HG03520 (cell line): ENCODE measurements around the gene PARVB.

Source experiments
- ATAC-seq: cut with Tn5 transposase; IDR thresholded peaks from one replicate; pipeline ENCODE4 v1.9.1; 2021; ENCODE audit warnings: mild to moderate bottlenecking, moderate library complexity; ENCODE audit not compliant: unreplicated experiment

PARVB gene

GRCh38 chr22:44154436-44154942 lies 130.4 kb downstream of the PARVB start:
- no peak for ATAC-seq

GRCh38 chr22:44155115-44155514 lies 131.0 kb downstream of the PARVB start:
- ATAC-seq: no peak

GRCh38 chr22:44157916-44158618 lies 134.0 kb downstream of the PARVB start:
- no peak for ATAC-seq

- no peak for ATAC-seq
These were observed 134.7 kb downstream of the PARVB start for GRCh38 chr22:44158816-44159215.

- no peak for ATAC-seq
These were observed 135.1 kb downstream of the PARVB start for GRCh38 chr22:44159221-44159620.

- no peak for ATAC-seq
These were observed 135.7 kb downstream of the PARVB start for GRCh38 chr22:44159811-44160210.

GRCh38 chr22:44160421-44160820 lies 136.3 kb downstream of the PARVB start:
- no peak for ATAC-seq

GRCh38 chr22:44161673-44162072 lies 137.6 kb downstream of the PARVB start:
- no peak for ATAC-seq

- ATAC-seq: no peak
These were observed 138.9 kb downstream of the PARVB start for GRCh38 chr22:44162960-44163359.

- ATAC-seq: no peak
These were observed 139.4 kb downstream of the PARVB start for GRCh38 chr22:44163536-44163935.

- ATAC-seq: no peak
These were observed 139.9 kb downstream of the PARVB start for GRCh38 chr22:44164031-44164430.

- ATAC-seq: no peak
These were observed 141.3 kb downstream of the PARVB start for GRCh38 chr22:44165286-44165874.

- ATAC-seq: no peak
These were observed 142.6 kb downstream of the PARVB start for GRCh38 chr22:44166498-44167276.

GRCh38 chr22:44167501-44167900 lies 143.4 kb downstream of the PARVB start:
- no peak for ATAC-seq

- no peak for ATAC-seq
These were observed 144.1 kb downstream of the PARVB start for GRCh38 chr22:44168206-44168605.

- ATAC-seq: no peak
These were observed 146.4 kb downstream of the PARVB start for GRCh38 chr22:44170470-44170869.

- no peak for ATAC-seq
These were observed 147.5 kb downstream of the PARVB start for GRCh38 chr22:44171561-44171960.

GRCh38 chr22:44172370-44173108 lies 148.4 kb downstream of the PARVB start:
- no peak for ATAC-seq

- ATAC-seq: no peak
These were observed 149.1 kb downstream of the PARVB start for GRCh38 chr22:44173154-44173553.

GRCh38 chr22:44175676-44176075 lies 151.6 kb downstream of the PARVB start:
- ATAC-seq: no peak
